Upper lobe of left lung (tissue), 4 donors: ENCODE data around the gene TNRC6B.

ENCODE experiments used
- EP300 ChIP-seq, 4 donors: sonication (generic); formaldehyde crosslinking; IDR thresholded peaks; one replicate each; pipeline ENCODE4 v1.5.1; 2017; ENCODE audit warnings: antibody characterized with exemption in 4 of 4, control low read depth in 2 of 4
- POLR2A ChIP-seq, 4 donors: fragments of 450-650 bp; IDR thresholded peaks; one replicate each; pipeline ENCODE4 v1.5.1; 2016 to 2017; ENCODE audit warnings: antibody characterized with exemption in 4 of 4, mild to moderate bottlenecking in 2 of 4
- TF ChIP-seq, protein P1 (sequence below), 6 experiments: fragments of 450-650 bp in 4 of 6; fragments of 200-600 bp in 2 of 6; sonication (generic) in 2 of 6; IDR thresholded peaks; one replicate each; pipeline ENCODE4 v1.5.1; 2016 to 2019; ENCODE audit warnings: antibody characterized with exemption in 6 of 6

DNA sequence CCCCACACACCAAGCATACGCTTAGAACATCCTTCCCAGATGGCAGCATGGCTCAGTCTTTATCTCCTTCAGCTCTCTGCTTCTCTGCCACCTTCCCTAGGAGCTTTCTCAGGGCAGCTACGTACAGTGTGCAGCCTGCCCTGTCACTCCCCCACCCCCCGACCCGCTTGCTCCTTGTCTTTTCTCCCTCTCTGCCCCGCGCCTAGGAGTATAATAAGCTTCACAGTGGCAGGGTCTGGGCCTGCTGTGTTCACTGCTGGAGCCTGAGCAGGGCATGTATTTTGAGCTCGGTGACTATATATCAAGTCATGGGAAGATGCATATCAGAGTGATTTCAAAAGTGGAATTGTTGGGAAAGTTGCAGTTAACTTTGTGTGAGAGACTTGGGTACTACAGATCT is 112.8 kb downstream of the TNRC6B start:
- TF ChIP-seq, protein P1, sequence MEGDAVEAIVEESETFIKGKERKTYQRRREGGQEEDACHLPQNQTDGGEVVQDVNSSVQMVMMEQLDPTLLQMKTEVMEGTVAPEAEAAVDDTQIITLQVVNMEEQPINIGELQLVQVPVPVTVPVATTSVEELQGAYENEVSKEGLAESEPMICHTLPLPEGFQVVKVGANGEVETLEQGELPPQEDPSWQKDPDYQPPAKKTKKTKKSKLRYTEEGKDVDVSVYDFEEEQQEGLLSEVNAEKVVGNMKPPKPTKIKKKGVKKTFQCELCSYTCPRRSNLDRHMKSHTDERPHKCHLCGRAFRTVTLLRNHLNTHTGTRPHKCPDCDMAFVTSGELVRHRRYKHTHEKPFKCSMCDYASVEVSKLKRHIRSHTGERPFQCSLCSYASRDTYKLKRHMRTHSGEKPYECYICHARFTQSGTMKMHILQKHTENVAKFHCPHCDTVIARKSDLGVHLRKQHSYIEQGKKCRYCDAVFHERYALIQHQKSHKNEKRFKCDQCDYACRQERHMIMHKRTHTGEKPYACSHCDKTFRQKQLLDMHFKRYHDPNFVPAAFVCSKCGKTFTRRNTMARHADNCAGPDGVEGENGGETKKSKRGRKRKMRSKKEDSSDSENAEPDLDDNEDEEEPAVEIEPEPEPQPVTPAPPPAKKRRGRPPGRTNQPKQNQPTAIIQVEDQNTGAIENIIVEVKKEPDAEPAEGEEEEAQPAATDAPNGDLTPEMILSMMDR (IDR thresholded peaks at IDR 0.05): no peak
- TF ChIP-seq EP300 (IDR thresholded peaks at IDR 0.05) (no peak), POLR2A (IDR thresholded peaks at IDR 0.05) (no peak)
